HAP-1 (cell line): ENCODE results near the gene IGSF11.

Experiments used
- DNase-seq, 2 experiments: peaks; one replicate each; pipeline ENCODE4 v3.0.0-alpha.2; 2016 to 2020; ENCODE audit warnings: low spot score in 2 of 2
- H3K27me3 ChIP-seq: fragments of 250-450 bp; sonication (Bioruptor Pico); 2 replicates; pipeline ENCODE4 v1.5.1; 2020; ENCODE audit warnings: low read depth, mild to moderate bottlenecking, moderate library complexity
- H3K36me3 ChIP-seq: fragments of 250-450 bp; sonication (Bioruptor Pico); replicated peaks from 2 replicates; pipeline ENCODE4 v1.5.1; 2020; ENCODE audit warnings: mild to moderate bottlenecking
- H3K4me1 ChIP-seq: fragments of 250-450 bp; sonication (Bioruptor Pico); 2 replicates; pipeline ENCODE4 v1.5.1; 2020; ENCODE audit warnings: mild to moderate bottlenecking
- H3K4me3 ChIP-seq: fragments of 250-450 bp; sonication (Bioruptor Pico); 2 replicates; pipeline ENCODE4 v1.5.1; 2020; ENCODE audit warnings: mild to moderate bottlenecking, moderate library complexity
- H3K9me3 ChIP-seq: fragments of 250-450 bp; sonication (Bioruptor Pico); 2 replicates; pipeline ENCODE4 v1.5.1; 2020; ENCODE audit warnings: mild to moderate bottlenecking, moderate library complexity
- in situ Hi-C: fragments of 300-500 bp; cut with MboI; formaldehyde crosslinking; loops from 3 replicates; pipeline ENCODE4 v1.14.3; 2020; ENCODE audit warnings: low sequenced_read_pairs, inconsistent platforms, mixed read lengths

The IGSF11 gene

GRCh38 chr3:118955914-118956556 is 78.6 kb downstream of the IGSF11 start:
- in situ Hi-C loops: no loop called here
- Histone ChIP-seq H3K9me3 (no peaks in the 10 kb centered on the region), H3K4me1 (no peaks in the 10 kb centered on the region; the same call in 1 of the 2 replicates), H3K4me3 (no peak overlapping the region), H3K36me3 (no peaks in the 10 kb centered on the region), H3K27me3 (no peaks in the 10 kb centered on the region)
- no peak for DNase-seq

DNA sequence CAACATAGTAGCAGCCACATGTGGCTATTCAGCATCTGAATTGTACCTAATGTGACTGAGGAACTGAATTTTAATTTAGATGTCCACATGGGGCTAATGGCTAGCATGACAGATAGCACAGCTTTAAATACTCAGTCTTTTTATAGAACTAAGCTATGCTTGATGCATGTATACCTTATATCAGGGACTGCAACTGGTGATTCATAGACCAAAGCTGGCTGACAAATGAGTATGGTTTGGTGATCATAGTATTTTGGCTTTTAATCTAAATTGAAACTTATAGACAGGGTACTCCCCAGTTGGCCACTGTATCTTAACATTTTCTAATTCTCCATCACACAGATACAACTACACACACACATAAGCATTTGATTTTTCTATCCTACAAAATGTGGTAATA is 83.6 kb downstream of the IGSF11 start:
- no peaks in the 10 kb centered on the region for H3K27me3 ChIP-seq
- H3K36me3 ChIP-seq: no peaks in the 10 kb centered on the region
- no peak for DNase-seq
- in situ Hi-C loops: no loop called here
- H3K4me3 ChIP-seq: no peak overlapping the region
- no peaks in the 10 kb centered on the region for H3K4me1 ChIP-seq
- no peaks in the 10 kb centered on the region for H3K9me3 ChIP-seq

- no peak for DNase-seq
- Histone ChIP-seq H3K27me3 (no peaks in the 10 kb centered on the region), H3K36me3 (no peaks in the 10 kb centered on the region), H3K4me3 (no peak overlapping the region), H3K9me3 (no peaks in the 10 kb centered on the region), H3K4me1 (no peaks in the 10 kb centered on the region)
- in situ Hi-C loops: no loop called here
Observed at GRCh38 chr3:118949113-118949760, 85.4 kb downstream of the IGSF11 start.

DNA sequence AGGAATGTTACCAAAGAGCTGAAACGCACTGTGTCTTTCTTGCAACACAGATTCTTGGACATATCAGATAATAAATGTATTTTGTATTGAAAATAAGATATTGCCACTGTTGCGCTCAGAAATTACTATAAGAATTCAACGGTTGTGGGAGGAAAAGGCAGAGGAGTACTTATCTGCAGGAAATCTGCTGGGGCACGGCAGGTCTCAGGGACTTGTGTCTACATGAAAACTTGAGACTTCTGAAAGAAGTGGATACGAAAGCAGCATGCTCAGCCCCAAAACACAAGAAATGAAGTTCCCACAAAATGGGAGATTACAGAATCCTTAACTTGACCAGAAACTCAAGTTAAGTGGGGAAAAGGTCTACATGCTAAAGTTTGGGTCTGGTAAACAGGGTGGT is 86.5 kb downstream of the IGSF11 start:
- no peaks in the 10 kb centered on the region for H3K36me3 ChIP-seq
- H3K4me1 ChIP-seq: no peaks in the 10 kb centered on the region
- DNase-seq: no peak
- in situ Hi-C loops: no loop called here
- no peaks in the 10 kb centered on the region for H3K9me3 ChIP-seq
- H3K27me3 ChIP-seq: no peaks in the 10 kb centered on the region
- H3K4me3 ChIP-seq: no peak overlapping the region

DNA sequence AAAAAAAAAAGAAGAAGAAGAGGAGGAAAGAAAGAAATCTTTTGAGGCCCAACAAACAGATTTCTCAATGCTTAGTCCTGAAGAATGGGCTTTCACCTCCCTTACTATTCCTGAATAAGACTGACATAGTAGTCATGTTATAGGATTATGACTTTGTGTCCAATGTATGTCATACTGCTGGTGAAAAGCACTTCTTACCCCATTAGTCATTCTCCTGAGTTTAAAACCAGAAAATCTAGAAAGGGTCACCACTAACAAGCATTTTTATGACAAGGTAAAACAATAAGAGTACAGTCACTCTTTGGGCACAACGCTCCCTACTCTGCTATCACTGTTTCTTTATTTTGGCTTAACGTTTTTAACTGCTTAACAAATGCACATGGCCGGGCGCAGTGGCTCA is 88.2 kb downstream of the IGSF11 start:
- no peaks in the 10 kb centered on the region for H3K4me1 ChIP-seq
- H3K9me3 ChIP-seq: no peaks in the 10 kb centered on the region
- no peak overlapping the region for H3K4me3 ChIP-seq
- in situ Hi-C loops: no loop called here
- H3K36me3 ChIP-seq: no peaks in the 10 kb centered on the region
- DNase-seq: no peak
- no peaks in the 10 kb centered on the region for H3K27me3 ChIP-seq

DNA sequence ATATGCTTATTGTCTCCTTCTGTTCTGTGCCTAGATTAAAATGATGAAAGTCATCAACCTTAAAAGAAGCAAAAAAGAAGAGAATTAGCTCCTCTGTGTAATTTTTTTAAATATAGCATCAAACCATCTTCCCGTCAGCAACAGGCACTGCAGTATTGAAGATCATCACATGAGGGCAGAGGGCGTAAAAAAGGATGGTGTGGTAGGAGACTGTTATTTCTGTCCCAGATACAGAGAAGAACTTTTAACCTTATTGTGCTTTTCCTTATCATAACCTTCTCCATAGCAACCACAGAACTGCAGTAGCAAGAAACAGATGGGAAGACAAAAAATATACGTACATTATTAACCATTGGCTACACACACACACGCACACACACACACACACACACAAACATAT is 88.8 kb downstream of the IGSF11 start:
- H3K4me1 ChIP-seq: no peaks in the 10 kb centered on the region
- no peak overlapping the region for H3K4me3 ChIP-seq
- no peak for DNase-seq
- in situ Hi-C loops: no loop called here
- no peaks in the 10 kb centered on the region for H3K27me3 ChIP-seq
- H3K36me3 ChIP-seq: no peaks in the 10 kb centered on the region
- H3K9me3 ChIP-seq: no peaks in the 10 kb centered on the region

DNA sequence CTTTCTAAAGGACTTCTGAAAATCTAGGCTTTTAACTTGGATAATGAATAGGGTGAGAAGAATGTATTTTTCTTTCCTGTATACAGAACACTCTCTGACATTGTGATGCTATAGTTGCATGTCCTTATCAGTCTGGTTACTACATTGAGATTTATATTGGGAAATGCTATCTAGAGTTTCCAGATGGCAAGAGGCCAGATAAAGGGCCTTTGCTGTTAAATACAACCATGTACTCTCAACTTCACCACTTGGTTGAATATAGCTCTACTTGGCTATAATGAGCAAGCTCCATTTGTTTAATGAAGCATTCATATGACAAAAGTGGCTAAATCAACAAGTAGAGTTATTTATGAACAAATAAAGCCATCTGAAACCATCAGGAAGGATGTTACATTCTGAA is 91.0 kb downstream of the IGSF11 start:
- H3K36me3 ChIP-seq: no peaks in the 10 kb centered on the region
- no peaks in the 10 kb centered on the region for H3K4me1 ChIP-seq
- H3K27me3 ChIP-seq: no peaks in the 10 kb centered on the region
- no peak overlapping the region for H3K4me3 ChIP-seq
- no peaks in the 10 kb centered on the region for H3K9me3 ChIP-seq
- in situ Hi-C loops: no loop called here
- no peak for DNase-seq

- in situ Hi-C loops: no loop called here
- H3K27me3 ChIP-seq: no peaks in the 10 kb centered on the region
Observed at GRCh38 chr3:118942671-118943070, 92.0 kb downstream of the IGSF11 start.

GRCh38 chr3:118942195-118942594 is 92.5 kb downstream of the IGSF11 start:
- H3K4me3 ChIP-seq: no peak overlapping the region
- no peaks in the 10 kb centered on the region for H3K27me3 ChIP-seq
- no peaks in the 10 kb centered on the region for H3K4me1 ChIP-seq
- no peak for DNase-seq
- H3K9me3 ChIP-seq: no peaks in the 10 kb centered on the region
- in situ Hi-C loops: no loop called here
- H3K36me3 ChIP-seq: no peaks in the 10 kb centered on the region

More at GRCh38 chr3:118942671-118943070, 92.0 kb downstream of the IGSF11 start:
- Histone ChIP-seq H3K36me3 (no peaks in the 10 kb centered on the region), H3K4me1 (no peaks in the 10 kb centered on the region), H3K9me3 (no peaks in the 10 kb centered on the region), H3K4me3 (no peak overlapping the region)
- DNase-seq: no peak

GRCh38 chr3:118941236-118941635 is 93.4 kb downstream of the IGSF11 start:
- H3K9me3 ChIP-seq: no peaks in the 10 kb centered on the region
- H3K4me3 ChIP-seq: no peak overlapping the region
- H3K4me1 ChIP-seq: no peaks in the 10 kb centered on the region
- no peak for DNase-seq
- in situ Hi-C loops: no loop called here
- no peaks in the 10 kb centered on the region for H3K27me3 ChIP-seq
- H3K36me3 ChIP-seq: no peaks in the 10 kb centered on the region

DNA sequence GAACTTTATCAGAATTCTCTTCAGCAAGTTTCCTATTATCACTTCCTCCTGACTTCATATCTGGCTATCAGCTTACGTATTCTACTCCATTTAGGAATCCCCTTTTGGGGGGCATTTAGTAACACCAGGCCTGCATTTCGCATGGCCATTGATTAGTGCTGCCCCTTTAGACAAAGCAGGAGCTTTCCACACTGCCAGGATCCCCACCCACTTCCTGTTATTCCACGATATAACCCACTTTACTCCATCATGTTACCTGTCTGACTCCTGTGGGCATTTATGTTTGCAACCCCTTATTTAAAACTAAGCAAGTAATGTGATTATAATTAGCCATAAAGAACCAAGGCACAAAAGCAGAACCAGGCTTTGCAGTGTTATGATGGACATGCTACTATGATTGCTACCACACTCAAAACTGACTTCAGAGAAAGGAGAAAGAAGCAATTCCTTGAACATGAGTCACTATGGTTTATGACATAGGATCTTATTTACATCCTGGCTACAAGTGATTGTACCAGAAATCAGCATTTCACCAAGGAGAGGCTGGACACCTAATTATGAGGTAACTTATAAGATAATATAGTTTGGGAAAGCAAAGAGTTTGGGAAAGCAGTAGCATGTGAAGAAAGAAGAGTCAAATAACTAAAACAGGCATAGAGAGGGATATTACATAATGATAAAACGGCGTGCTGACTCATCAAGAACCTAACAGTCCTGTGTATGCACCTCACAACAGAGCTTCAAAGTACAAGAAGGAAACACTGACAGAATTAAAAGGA is 96.3 kb downstream of the IGSF11 start:
- no peaks in the 10 kb centered on the region for H3K9me3 ChIP-seq
- DNase-seq: no peak
- no peaks in the 10 kb centered on the region for H3K36me3 ChIP-seq
- in situ Hi-C loops: no loop called here
- H3K27me3 ChIP-seq: no peaks in the 10 kb centered on the region
- no peak overlapping the region for H3K4me3 ChIP-seq
- H3K4me1 ChIP-seq: no peaks in the 10 kb centered on the region

DNA sequence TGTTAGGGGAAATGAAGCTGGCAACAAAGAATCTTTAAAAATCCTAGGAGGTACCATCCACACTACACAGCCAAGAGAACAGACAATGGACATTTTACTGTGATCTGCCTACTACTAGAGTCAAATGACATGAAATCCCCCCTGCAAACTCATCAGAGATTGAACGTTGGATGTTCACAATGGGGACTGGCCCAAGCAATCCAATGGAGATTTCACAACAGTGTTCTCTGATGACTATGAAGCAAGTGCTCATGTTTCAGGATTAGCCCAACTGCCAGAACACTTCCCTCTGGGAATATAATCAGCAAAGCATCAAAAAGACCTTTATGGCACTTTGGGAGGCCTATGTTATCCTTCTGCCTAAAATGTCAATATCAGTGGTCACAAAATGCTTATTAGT is 97.8 kb downstream of the IGSF11 start:
- DNase-seq: no peak

GRCh38 chr3:118932822-118933558 is 101.7 kb downstream of the IGSF11 start:
- Histone ChIP-seq H3K36me3 (no peaks in the 10 kb centered on the region), H3K4me3 (no peak overlapping the region), H3K4me1 (no peaks in the 10 kb centered on the region)

More for the DNA sequence above, 97.8 kb downstream of the IGSF11 start:
- Histone ChIP-seq H3K27me3 (no peaks in the 10 kb centered on the region), H3K36me3 (no peaks in the 10 kb centered on the region), H3K4me3 (no peak overlapping the region), H3K4me1 (no peaks in the 10 kb centered on the region), H3K9me3 (no peaks in the 10 kb centered on the region)
- in situ Hi-C loops: no loop called here

DNA sequence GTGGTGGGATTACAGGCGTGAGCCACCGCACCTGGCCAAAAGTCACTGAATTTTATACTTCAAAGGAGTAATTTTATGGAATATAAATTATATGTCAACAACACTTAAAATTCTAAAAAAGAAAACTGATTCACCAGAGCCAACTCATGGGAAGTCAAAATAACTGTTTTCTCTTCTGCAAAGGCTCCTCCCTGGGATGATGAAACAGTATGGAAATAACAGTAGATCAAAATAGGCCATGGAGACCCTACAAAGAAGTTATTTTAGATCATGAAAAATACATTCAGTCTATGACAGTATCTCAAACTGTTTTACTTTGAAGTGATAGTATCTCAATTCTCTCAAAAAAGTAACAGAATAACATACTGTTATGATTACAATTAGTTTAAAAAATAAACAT is 102.7 kb downstream of the IGSF11 start:
- Histone ChIP-seq H3K4me1 (no peaks in the 10 kb centered on the region), H3K9me3 (no peaks in the 10 kb centered on the region), H3K27me3 (no peaks in the 10 kb centered on the region), H3K36me3 (no peaks in the 10 kb centered on the region), H3K4me3 (no peak overlapping the region)
- in situ Hi-C loops: no loop called here
- no peak for DNase-seq

More at GRCh38 chr3:118932822-118933558, 101.7 kb downstream of the IGSF11 start:
- DNase-seq: no peak
- in situ Hi-C loops: no loop called here
- Histone ChIP-seq H3K27me3 (no peaks in the 10 kb centered on the region), H3K9me3 (no peaks in the 10 kb centered on the region)
